Endodermal cell (in vitro differentiated cells): ENCODE measurements around the gene KCNT2. TPM values are rescaled to one million over a fixed set of nuclear protein-coding genes. Genes with fewer than 3 reads are reported as not detected.

Experiments used
- DNase-seq: peaks from one replicate; pipeline ENCODE4 v3.0.0-alpha.2; 2017
- H3K27ac ChIP-seq: 2 replicates; pipeline ENCODE4 v1.5.1; 2013; ENCODE audit warnings: mild to moderate bottlenecking, low read depth, low read length, moderate library complexity
- H3K27me3 ChIP-seq: 2 replicates; pipeline ENCODE4 v1.6.1; 2013; ENCODE audit warnings: mild to moderate bottlenecking, low read length, moderate library complexity; ENCODE audit not compliant: insufficient read depth, control insufficient read depth, poor library complexity, severe bottlenecking
- H3K36me3 ChIP-seq: 2 replicates; pipeline ENCODE4 v1.7.0; 2013; ENCODE audit warnings: mild to moderate bottlenecking, low read length, moderate library complexity; ENCODE audit not compliant: control insufficient read depth, insufficient read depth
- H3K4me1 ChIP-seq: one replicate; pipeline ENCODE4 v1.7.0; 2013; ENCODE audit warnings: low read length; ENCODE audit not compliant: control insufficient read depth, insufficient read depth
- H3K4me3 ChIP-seq: 2 replicates; pipeline ENCODE4 v1.5.1; 2013; ENCODE audit warnings: mild to moderate bottlenecking, low read length, moderate library complexity
- H3K9ac ChIP-seq: 2 replicates; pipeline ENCODE4 v1.6.1; 2013; ENCODE audit warnings: mild to moderate bottlenecking, low read length, moderate library complexity; ENCODE audit not compliant: poor library complexity, severe bottlenecking; ENCODE audit errors: extremely low read depth
- H3K9me3 ChIP-seq: 2 replicates; pipeline ENCODE4 v1.6.1; 2013; ENCODE audit warnings: mild to moderate bottlenecking, low read length, moderate library complexity; ENCODE audit not compliant: control insufficient read depth
- H3K27ac Mint-ChIP-seq: 2 replicates; pipeline ENCODE4 v1.8.0; 2020; ENCODE audit warnings: mixed read lengths
- H3K27me3 Mint-ChIP-seq: 2 replicates; pipeline ENCODE4 v1.8.0; 2021; ENCODE audit warnings: mild to moderate bottlenecking, mixed read lengths; ENCODE audit not compliant: insufficient read depth
- H3K36me3 Mint-ChIP-seq: 2 replicates; pipeline ENCODE4 v1.8.0; 2020; ENCODE audit warnings: low read depth, mixed read lengths
- H3K4me1 Mint-ChIP-seq: 2 replicates; pipeline ENCODE4 v1.8.0; 2020; ENCODE audit warnings: mixed read lengths
- H3K4me3 Mint-ChIP-seq: 2 replicates; pipeline ENCODE4 v1.8.0; 2020; ENCODE audit warnings: mild to moderate bottlenecking, moderate library complexity, mixed read lengths
- H3K9me3 Mint-ChIP-seq: 2 replicates; pipeline ENCODE4 v1.8.0; 2020; ENCODE audit warnings: mild to moderate bottlenecking, mixed read lengths
- WGBS, 2 experiments: methylation state at CpG; one replicate each; pipeline versions ENCODE4 v1.1.5 to v1.1.7; 2013; ENCODE audit warnings: missing lambda C conversion rate in 2 of 2, mixed read lengths in 1 of 2; ENCODE audit not compliant: insufficient coverage in 1 of 2, insufficient read length in 1 of 2; 5-methylcytosine and 5-hydroxymethylcytosine counted together
- total RNA-seq, 2 donors: library from RNA; stranded (reverse); fragmentation: NEBNext Ultra II Directional in 1 of 2; extraction: Animal tissue kit (Norgen Biotek cat#: 25700) in 1 of 2; gene quantifications; 2 replicates in 1 of 2; 3 replicates in 1 of 2; pipeline ENCODE4 v1.2.1, GENCODE V29; 2021
- TF ChIP-seq, protein P1 (sequence below): fragments of 200-600 bp; sonication (generic); conservative IDR thresholded peaks from 2 replicates; pipeline ENCODE4 v1.5.0; 2021; ENCODE audit warnings: antibody characterized with exemption, mild to moderate bottlenecking

Gene KCNT2
- total RNA-seq, 2 donors from 2014 or later, result 9.1 to 12.1 TPM

DNA sequence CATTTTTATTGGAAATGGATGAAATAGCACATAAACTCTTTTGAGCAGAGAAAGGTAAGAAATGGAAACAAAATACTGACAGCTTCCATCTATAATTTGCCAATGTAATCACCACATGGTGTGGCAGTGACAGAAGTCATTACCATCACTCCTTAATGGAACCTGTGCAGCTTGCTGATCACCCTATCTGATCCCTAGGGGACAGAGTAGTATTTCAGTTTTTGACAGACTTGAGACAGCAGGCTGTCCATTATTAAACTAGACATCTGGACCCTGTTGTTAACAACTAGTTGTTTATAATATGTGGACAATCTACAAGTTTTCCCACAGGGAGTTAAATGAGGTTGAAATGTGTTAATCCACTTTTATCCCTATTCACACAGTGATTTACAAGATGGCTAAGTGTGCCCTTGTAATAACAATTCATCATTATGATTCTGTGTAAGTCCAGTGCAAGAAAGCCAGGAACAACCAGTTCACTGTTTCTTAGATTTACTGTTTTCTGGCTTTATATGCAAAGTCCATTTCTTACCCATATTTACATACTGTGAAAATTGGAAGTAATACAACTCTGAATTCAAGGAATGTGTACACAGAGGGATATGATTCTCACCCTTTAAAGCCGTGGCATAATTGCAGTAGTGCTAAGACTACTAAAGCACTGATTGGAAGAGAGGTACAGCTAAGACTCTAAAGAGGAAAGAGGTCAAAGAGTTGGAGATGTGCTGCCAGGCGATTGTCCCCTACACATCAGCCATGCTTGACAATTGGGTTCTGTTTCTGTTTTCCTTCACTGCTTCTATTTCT lies 9.1 kb downstream of the KCNT2 start:
- Mint-ChIP-seq H3K9me3 (no peaks in the 10 kb centered on the region), H3K27me3 (no peaks in the 10 kb centered on the region), H3K36me3 (peaks cover 3% of the 10 kb centered on the region), H3K27ac (no peak overlapping the region), H3K4me1 (no peaks in the 10 kb centered on the region), H3K4me3 (no peak overlapping the region)
- Histone ChIP-seq H3K9me3 (no peaks in the 10 kb centered on the region), H3K36me3 (no peaks in the 10 kb centered on the region), H3K27ac (no peak overlapping the region), H3K4me1 (no peaks in the 10 kb centered on the region), H3K9ac (no peak overlapping the region), H3K4me3 (no peak overlapping the region), H3K27me3 (no peaks in the 10 kb centered on the region)
- WGBS, 2 experiments, result 82 to 93% methylated on average over 2 of the region's 2 CpGs
- TF ChIP-seq, protein P1, sequence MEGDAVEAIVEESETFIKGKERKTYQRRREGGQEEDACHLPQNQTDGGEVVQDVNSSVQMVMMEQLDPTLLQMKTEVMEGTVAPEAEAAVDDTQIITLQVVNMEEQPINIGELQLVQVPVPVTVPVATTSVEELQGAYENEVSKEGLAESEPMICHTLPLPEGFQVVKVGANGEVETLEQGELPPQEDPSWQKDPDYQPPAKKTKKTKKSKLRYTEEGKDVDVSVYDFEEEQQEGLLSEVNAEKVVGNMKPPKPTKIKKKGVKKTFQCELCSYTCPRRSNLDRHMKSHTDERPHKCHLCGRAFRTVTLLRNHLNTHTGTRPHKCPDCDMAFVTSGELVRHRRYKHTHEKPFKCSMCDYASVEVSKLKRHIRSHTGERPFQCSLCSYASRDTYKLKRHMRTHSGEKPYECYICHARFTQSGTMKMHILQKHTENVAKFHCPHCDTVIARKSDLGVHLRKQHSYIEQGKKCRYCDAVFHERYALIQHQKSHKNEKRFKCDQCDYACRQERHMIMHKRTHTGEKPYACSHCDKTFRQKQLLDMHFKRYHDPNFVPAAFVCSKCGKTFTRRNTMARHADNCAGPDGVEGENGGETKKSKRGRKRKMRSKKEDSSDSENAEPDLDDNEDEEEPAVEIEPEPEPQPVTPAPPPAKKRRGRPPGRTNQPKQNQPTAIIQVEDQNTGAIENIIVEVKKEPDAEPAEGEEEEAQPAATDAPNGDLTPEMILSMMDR, result no peak
- no peak for DNase-seq

DNA sequence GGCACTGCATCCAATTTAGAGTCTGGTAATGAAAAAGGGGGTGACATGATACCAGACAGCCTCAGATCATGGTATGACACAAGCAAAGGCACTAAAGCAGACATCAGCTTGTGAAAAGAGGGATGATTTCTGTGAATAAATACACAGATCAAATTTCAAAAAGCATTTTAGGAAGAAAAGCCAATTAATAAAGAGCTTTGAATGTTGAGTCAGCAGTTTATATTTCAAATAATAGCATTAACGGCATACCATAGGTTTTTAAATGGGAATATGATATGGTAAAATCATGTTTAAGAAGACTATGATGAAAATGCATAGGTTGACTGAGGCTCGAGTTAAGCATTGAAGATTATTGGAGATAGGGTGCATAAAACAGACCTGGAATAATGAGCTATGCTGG lies 13.5 kb downstream of the KCNT2 start:
- Histone ChIP-seq H3K27me3 (no peaks in the 10 kb centered on the region), H3K9me3 (no peaks in the 10 kb centered on the region), H3K4me1 (no peaks in the 10 kb centered on the region), H3K4me3 (no peak overlapping the region), H3K36me3 (no peaks in the 10 kb centered on the region), H3K27ac (no peak overlapping the region), H3K9ac (no peak overlapping the region)
- H3K4me3 Mint-ChIP-seq, result no peak overlapping the region
- H3K4me1 Mint-ChIP-seq, result no peaks in the 10 kb centered on the region
- no peak for DNase-seq
- no peaks in the 10 kb centered on the region for H3K9me3 Mint-ChIP-seq
- H3K27me3 Mint-ChIP-seq, result no peaks in the 10 kb centered on the region
- H3K36me3 Mint-ChIP-seq, result peaks cover 3% of the 10 kb centered on the region
- 87% methylated on average over 2 of the region's 2 CpGs for WGBS, 2 experiments
- TF ChIP-seq, protein P1, result no peak
- no peak overlapping the region for H3K27ac Mint-ChIP-seq

DNA sequence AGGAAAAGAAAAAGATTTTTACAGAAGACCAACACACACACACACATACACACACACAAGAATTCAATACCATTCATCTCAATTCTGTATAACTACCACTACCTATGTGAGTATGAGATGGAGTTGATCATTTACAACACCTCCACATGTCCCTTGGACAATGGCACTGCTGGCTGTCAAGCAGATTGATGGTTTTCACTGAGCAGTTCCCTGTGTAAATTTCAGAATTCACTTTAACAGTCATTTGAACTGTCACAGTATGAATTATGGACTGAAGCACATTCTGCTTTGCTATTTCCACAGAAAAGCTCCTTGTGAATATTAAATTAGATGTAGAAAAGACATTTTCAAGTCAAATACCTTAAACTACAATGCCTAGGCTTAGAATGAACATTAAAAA lies 14.3 kb downstream of the KCNT2 start:
- Histone ChIP-seq H3K9me3 (no peaks in the 10 kb centered on the region), H3K4me1 (no peaks in the 10 kb centered on the region), H3K4me3 (no peak overlapping the region), H3K27me3 (no peaks in the 10 kb centered on the region), H3K27ac (no peak overlapping the region), H3K36me3 (no peaks in the 10 kb centered on the region), H3K9ac (no peak overlapping the region)
- Mint-ChIP-seq H3K27ac (no peak overlapping the region), H3K27me3 (no peaks in the 10 kb centered on the region), H3K4me1 (no peaks in the 10 kb centered on the region), H3K36me3 (peaks cover 3% of the 10 kb centered on the region), H3K4me3 (no peak overlapping the region), H3K9me3 (no peaks in the 10 kb centered on the region)
- no peak for DNase-seq
- TF ChIP-seq, protein P1, result no peak
